Effector CD8-positive, alpha-beta T cell (primary cell): Measurements from ENCODE around the gene NF1.

Experiments used
- DNase-seq: peaks from one replicate; lab custom pipeline; 2025; lab: John Stamatoyannopoulos, UW

Gene NF1

DNA sequence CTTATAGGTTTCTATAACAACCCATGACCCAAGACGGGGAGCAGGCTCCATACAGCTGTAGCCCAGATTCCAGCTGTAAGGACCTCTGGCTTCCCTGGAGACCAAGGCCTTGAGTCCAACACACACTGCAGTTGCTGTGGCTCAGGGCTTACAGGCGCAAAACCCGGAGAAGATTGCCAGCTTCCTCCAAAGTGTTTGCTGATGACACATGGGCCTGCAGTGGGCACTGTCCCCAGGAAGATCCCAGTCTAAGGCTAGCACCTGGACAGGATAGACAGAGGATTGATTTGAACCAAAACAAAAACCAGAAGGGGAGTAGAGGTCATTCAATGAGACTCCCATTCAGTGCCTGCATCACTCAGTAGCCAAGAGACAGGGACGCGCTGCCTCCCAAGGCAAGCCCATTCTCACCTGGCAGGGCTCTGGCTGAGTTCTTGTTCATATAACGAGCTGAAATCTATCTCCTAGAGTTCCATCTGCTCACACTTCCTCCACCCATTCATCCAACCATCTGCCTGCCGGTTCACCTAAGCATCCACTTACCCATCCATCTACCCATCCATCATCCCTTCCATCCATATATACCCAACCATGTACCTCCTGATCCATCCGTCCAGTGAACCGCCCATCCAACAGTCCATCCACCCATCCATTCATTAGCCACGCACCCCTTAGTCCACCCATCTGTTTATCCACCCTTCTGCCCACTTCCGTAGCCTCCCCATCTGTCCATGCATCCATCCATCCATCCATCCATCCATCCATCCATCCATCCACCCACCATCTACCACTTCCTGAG, 306.9 kb downstream of the NF1 start:
- DNase-seq: no peak

DNA sequence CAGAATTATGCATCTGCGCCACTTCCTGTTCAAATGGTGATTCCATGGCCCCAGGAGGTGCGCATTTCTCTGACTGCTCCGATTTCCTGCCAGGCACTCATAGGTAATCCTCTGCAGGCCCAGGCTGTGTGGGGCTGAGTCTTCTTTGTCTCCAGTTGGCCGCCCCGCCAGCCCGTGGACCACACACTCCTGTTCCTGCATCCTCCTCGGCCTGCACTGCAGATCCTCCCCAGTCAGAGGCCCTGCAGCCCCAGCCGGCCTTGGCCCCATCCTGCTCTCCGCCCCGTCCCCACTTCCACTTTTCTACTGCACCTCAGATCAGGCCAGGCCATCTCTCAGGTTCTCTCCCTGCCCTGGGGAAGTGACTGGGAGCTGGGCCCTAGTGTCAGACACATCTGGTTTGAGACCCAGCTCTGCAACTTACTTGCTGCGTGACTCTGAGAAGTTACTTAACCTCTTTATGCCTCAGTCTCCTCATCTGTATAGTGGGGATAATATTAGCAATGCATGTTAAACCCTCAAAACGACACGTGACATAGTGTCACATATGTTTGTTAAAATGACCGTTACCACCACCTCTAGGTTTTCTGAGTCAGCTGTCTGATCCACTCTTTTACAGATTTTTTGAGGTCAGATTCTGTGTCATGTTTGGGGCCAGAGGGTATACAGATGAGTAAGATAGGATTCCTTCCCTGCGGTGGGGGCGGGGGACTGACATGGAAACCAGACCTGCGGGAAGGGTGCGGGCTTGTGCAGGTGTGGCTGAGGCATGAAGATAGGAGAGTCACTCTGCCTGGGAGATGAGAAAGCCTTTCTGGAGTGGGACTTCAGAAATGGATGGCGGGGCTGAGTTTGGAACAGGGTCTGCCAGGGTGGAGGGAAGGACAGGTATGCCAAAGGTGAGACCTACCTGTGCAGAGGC, 309.5 kb downstream of the NF1 start:
- no peak for DNase-seq

DNA sequence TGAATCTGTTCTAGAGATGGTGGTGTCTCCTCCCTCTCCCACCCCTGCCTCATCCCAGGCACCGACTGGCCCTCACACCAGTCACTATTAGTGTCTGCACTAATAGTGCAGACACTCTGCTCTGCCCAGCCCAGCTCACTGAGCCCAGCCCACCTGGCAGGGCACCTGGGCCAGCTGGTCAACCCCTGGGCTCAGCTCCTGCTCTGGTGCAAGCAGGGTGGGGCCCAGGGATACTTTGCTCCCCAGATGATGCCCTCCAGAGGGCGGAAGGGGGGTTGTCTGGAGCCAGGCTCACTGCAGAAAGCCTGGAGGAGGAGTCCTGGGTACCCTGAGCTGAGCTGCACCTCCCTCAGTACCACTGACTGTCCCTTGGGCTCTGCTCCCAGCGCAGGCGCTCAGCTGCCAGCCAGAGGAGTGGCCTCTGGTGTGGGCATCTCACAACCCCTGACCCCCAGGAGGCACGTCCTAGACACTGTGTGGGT, 311.2 kb downstream of the NF1 start:
- DNase-seq: no peak

DNA sequence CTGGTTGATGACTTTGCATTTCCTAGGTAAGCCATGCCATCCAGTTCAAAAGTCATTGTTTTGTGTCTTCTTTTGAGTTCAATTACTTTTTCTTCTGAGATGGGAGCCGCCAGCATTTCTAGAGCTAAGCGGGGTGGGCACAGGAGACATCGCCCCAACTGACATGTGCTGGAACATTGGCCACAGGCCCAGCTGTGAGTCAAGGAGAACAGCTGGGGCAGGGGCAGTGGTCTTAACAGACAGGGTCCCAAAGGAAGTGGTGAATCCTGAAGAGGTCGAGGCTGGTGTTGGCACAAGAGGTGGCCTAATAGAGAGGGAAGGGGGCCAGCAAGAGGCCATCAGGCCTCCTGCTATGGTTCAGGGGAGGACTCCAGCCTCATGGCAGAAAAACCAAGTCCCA, 313.8 kb downstream of the NF1 start:
- no peak for DNase-seq

DNA sequence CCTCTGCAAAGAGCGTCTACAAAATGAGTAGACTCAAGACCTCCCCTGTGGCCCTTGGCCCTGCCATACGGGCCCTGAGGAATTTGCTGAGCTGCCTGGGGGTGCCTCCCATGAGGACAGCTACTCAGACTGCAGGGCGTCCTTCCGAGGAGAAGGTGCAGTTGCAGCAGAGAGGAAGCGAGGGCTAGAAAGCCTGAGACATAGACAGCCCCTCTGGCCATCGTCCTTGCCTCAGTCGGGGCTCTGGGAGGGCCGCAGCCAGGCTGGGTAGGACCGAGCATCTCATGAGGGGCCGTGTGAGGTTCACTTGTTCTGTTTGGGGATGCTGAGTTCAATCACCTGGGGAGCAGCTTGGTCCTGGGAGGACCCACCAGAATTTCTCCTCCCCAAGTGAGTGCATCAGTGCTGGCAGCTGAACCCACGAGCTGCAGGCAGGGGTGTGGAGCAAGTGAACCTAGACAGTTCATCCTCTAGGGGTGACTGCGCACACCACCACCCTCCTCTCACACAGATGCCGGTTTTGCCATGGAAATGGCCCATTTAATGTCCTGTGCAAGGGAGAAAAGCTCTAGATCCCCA, 317.0 kb downstream of the NF1 start:
- DNase-seq: no peak

DNA sequence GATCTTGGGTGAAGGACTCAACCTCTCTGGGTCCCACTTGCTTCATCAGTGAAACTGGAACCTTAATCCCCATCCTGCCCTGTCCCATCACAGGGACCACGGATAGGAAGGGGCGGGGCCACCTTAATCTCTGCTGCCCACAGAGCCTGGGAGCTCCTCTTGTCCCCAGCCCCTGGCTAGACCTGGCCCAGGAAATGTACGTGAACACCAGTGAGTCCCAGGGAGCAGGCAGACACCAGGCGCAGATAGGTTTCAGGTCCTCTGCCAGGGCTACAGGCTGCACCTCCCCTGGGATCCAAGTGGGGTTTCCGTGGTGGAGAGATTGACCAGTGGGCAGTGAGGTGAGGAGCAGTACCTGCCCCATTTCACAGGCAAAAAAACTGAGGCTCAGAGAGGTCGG, 317.7 kb downstream of the NF1 start:
- no peak for DNase-seq

DNA sequence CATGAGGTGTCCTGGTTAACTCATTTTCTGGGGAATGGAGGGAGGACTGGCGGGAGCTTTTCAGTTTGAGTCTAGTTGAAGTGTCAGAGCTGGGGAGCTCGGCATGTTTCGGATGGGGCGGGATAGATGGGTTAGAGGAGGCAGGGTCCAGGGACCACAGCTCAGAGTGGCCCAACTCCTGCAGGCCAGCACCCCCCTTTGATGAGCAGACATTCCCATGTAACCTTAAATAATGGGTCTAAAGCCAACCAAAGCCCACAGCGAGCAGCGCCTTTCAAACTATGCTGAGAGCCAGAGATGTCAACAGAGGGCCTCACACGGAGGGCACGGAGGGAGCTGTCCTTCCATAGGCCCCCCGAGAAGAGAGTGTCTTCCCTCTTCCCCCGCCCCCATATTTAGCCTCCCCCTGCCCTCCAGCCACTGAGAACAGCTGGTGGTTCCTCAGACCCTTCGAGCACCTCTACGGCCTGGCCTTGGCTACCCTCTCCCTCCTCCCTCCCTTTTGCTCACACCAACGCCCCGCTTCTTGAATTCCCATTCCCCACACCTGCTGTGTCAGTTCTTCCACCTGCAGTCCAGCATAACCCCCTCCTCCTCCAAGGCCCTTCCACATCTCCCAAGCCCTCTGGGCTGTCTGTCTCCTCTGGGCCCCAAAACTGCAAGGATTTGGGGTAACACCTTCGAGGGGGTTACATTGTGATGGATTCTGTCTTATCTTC, 318.5 kb downstream of the NF1 start:
- no peak for DNase-seq

DNA sequence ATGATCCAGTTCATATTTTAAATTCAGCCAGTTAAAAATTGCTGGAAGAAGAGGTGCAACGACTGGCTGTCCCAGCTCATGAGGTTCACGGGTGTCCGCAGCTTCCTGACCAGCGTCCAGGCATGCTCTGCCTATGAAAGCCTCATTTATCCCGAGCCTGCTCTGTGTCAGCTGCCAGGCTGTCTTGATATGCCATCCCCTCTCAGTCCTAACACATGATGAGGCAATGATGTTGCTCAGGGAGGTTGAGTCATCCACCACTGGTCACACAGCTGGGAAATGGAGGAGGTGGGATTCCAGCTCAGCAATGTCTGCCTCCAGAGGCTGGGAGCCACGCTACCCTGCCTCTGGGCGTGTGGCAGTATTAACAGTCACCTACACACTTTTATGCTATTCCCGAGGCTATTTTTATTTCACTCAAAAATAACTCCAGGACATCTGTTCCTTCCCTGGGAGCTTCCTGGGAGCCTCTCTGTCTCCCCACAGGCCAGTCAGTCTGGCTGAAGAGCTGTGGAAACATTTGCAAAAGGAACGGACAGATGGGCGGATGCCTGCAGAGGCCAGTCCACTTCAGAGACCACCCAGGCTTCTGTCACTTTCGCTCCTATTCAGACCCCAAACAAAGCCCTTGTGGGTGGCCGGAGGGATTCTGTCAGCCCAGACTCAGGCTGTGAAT, 319.2 kb downstream of the NF1 start:
- DNase-seq: no peak

DNA sequence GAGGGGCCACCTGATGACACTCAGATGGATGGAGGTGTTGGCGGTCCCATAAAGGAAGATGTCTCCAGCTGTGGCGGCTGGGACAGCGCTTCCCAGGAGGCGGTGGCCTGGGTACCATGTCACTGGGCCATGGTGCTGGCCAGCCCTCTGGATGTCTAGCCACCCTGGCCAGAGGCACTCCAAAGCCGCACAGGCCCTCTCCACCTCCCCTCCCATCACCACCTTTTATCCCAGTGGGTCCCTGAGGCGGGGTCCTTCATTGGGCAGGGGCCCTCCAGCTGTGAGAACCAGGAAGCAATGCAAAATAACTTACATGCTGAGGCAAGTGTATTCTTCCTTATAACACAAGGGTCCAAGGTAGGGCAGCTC, 319.8 kb downstream of the NF1 start:
- DNase-seq: no peak

DNA sequence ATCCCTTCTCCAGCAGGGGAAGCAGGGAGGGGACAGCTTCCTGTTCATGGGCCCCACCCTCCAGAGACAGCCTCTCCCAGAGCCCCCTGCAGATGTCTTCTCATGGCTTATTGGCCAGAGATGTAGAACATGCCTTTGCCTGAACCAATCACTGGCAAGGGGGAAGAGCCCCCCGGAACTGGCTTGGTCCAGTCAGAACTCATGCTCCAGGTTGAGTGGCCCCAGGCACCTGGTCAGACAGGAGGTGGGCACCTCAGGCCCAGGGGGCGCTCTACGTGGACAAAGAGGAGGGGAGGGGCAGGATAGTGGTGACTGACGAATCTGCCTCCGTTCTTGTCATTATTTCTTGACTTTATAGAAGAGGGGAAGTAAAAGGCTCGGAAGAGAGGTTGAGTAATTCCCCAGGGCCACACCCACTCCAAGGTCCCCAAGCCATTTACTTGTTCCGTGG, 320.3 kb downstream of the NF1 start:
- no peak for DNase-seq

DNA sequence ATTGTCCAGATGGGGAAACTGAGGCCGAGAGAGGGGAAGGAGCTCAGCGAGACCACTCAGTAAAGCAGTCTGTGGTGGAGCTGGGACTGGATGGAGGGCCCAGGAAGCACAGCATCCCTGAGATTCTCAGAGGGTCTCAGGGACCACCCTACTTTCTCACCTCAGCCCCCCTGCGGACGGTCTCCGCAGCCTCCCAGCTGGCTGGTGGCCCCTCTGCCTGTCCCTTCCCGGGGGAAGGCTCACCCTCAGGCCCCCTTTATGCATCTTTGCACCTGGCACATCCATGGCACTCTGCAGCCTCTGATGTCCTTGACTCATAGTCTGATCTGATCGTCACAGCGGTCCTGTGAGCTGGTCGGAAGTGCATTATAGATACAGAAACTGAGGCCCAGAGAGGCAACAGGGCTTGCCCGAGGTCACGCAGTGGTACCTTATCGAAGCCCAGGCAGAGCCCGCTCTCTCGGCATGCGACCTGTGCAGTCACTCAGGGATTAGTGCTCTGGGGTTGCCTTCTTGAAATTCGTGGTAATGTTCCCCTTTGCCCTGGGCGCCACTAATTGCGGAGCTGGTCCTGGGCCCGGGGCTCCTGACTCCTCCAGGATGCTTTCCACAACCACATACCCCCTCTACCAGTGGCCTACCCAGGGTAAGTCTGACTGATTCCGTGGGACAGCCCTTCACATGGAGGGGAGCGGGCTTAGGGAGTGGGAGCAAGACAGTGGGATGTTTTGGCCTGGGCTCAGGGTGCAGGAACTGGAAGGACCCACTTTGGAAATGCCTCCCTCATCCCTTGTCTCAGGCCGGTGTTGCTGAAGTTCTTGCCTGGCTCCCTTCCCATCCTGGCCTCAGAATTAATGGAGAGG, 321.1 kb downstream of the NF1 start:
- DNase-seq: no peak

DNA sequence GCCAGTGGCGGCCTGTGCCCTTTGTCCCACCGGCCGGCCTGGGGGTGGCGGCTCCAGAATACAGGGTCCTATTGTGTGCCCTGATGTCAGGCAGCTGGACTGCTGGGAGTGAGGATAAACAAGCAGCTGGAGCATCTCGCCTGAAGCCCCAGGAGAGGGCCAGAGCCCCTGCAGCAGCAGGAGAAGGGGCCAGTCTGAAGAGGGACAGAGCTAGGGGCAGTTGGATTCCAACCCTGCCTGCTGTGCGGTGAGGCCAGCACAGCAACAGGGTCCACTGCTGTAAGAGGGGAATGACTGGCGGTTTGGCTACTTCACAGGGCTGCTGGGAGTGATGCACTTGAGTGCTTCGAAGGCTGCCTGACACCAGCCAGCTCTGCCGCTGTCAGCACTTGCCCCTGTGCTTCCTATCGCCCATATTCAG, 321.7 kb downstream of the NF1 start:
- DNase-seq: no peak

DNA sequence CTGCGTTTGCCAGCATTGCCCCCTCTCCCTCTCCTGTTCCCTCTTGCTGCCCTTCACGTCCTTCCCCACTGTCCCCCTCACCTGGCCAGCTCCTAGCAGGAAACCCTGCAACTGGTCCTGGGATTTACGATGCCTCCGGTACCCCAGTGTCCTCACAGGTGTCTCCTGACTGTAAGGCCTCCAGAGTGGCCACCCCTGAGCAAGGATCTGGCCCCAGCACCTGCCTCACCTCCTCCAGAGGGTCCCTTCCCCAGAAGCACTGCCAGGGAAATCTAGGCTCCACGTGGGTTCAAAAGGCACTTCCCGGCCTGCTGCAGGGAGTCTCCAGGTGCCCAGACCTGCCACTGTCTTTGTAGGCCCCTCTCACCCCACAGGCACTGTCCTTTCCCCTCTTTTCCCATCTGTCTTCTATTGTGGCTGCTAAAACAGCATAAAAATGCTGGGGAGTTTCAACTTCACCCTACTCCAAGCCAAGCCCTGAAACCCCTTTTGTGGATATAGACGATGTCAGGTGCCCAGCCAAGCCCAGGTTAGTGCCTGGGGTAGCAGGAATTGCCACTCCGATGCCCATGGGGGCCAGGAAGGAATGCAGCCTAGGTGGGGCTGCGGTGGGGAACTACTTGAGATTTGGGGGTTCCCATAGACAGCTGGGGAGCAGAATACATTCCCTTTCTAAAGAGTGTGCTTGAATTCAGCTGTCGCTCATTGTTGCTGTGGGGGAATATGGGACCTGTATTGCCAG, 322.4 kb downstream of the NF1 start:
- DNase-seq: no peak

DNA sequence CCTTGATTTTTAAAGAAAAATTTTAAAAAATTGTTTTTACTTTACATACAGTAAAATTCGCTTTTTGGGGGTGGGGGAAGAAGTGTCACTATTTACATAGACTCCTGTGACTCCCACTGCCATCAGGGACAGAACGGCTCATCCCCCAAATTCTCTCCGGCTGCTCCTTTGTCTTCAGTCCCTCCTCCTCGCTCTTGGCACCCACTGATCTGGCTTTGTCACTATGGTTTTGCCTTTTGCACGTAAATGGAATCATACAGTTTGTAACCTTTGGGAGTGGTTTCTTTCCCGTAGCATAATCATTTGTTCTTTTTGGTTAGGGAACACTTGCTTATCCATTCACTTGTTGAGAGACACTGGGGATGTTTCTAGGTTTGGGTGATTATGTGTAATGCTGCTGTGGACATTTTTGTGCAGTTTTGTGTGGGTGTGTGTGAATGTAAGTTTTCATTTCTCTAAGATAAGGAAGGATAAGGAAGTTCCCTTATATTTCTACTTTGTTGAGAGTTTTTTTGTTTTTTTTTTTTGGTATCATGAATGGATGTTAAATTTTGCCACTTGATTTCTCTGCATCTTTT, 324.1 kb downstream of the NF1 start:
- no peak for DNase-seq

DNA sequence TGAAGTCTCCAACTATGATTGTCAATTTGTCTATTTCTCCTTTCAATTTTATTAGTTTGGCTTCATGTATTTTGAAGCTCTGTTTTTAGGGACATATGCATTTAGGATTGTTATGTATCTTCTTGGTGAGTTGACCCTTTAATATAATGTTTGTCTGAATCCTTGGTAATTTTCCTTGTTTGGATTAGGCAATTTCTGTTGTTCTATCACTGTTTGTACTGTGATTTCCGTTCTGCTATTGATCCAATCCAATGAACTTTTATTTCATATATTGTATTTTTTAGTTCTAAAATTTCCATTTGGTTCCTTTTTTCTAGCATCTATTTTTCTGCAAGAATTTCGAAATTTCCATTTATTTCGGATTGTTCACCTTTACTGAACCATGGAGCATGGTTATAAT, 327.7 kb downstream of the NF1 start:
- no peak for DNase-seq

DNA sequence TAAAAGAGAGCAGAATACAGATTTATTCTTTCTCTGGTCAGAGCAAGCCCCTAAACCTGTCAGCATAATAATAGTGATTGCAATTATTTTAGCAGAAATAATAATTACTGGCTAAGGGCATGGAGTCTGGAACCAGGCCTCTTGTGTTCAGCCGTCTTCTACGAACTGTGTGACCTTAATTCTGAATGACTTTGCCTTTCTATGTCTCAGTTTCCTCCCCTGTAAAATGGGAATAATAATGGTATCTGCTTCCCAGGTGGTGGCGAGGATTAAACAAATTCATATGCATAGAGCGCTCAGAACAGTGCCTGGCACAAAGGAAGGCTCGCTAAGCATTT, 330.1 kb downstream of the NF1 start:
- DNase-seq: no peak

DNA sequence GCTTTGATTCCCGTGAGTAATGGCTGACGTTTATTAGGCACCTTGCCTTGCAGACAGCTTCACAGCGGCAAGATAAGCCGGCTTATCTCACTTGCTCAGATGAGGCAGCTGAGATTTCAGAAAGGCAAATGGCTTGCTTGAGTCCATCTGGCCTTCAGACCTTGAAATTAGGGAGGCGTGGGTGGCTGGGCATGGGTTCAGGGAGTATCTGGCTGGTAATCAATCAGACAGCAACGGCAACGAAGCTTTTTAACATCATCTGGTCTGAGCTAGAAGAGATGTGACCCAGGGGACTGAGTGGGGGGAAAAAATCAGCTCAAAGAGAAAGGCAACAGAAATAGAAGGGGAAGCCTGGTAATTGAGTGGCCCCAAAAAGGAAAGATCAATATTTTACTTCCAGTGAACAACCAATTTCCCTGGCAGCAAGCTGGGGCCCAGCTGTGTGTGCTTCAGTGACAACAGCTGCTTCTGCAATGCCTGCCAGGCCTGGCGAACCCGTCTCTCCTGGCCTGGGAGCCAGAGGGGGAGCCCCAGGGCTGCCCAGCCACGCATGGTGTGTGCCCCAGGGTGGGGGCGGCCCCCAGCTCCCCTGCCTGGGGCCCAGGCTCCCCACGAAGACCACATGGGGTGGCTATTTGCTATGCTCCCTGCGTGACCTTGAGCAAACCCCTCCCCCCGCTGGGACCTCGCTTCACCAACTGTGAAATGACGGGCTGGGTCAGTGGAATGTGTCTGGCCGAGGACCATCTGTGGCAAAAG, 330.7 kb downstream of the NF1 start:
- DNase-seq: no peak
